ENCODE measurements around the gene TRIM38. TPM values are rescaled to one million over a fixed set of nuclear protein-coding genes. Genes with fewer than 3 reads are reported as not detected.

Gene TRIM38
- total RNA-seq, 4 donors from 2014 or later: 7.7 to 9.0 (median 8.5) TPM

GRCh38 chr6:26032340-26033084 is 69.9 kb downstream of the TRIM38 start:
- DNase-seq: no peak
- 0% methylated on average over 19 of the region's 19 CpGs for WGBS, 2 donors

GRCh38 chr6:26033085-26033940 is 70.7 kb downstream of the TRIM38 start:
- WGBS, 2 donors: 0% methylated on average over 16 to 24 of the region's 47 CpGs
- intact Hi-C loops (cut with DNase I): no loop called here
- H3K4me1 ChIP-seq: peaks cover 7 to 36% (median 10%) of the 10 kb centered on the region in 3 donors
- peak overlapping the region; percentile 44 to 70 (median 58) for H3K4me3 ChIP-seq
- peak overlapping the region; percentile 88 to 94 (median 94) for H3K27ac ChIP-seq
- H3K36me3 ChIP-seq: no peaks in the 10 kb centered on the region
- TF ChIP-seq POLR2A (IDR thresholded peaks at IDR 0.05): peak; percentile 30 to 98 (median 70)
- TF ChIP-seq CTCF (IDR thresholded peaks at IDR 0.05): no peak
- DNase-seq: no peak
- H3K27me3 ChIP-seq: no peaks in the 10 kb centered on the region
- no peaks in the 10 kb centered on the region for H3K9me3 ChIP-seq

More at GRCh38 chr6:26032340-26033084, 69.9 kb downstream of the TRIM38 start:
- H3K4me1 ChIP-seq: peaks cover 7 to 38% (median 14%) of the 10 kb centered on the region in 3 donors
- intact Hi-C loops (cut with DNase I): no loop called here
- no peaks in the 10 kb centered on the region for H3K36me3 ChIP-seq
- no peaks in the 10 kb centered on the region for H3K27me3 ChIP-seq
- H3K9me3 ChIP-seq: no peaks in the 10 kb centered on the region
- peak overlapping the region; percentile 44 to 70 (median 58) for H3K4me3 ChIP-seq
- TF ChIP-seq CTCF (IDR thresholded peaks at IDR 0.05): no peak
- no peak for TF ChIP-seq POLR2A (IDR thresholded peaks at IDR 0.05)
- H3K27ac ChIP-seq: peak overlapping the region; percentile 88 to 94 (median 94)

- peak overlapping the region; percentile 9 to 70 (median 58) for H3K4me3 ChIP-seq
- H3K27ac ChIP-seq: peak overlapping the region; percentile 88 to 94 (median 94)
- TF ChIP-seq POLR2A (IDR thresholded peaks at IDR 0.05) (no peak), CTCF (IDR thresholded peaks at IDR 0.05) (no peak)
- no peaks in the 10 kb centered on the region for H3K36me3 ChIP-seq
- WGBS, 2 donors: 9% methylated on average over 19 of the region's 19 CpGs
- peaks cover 7 to 39% (median 10%) of the 10 kb centered on the region in 3 donors for H3K4me1 ChIP-seq
- H3K9me3 ChIP-seq: no peaks in the 10 kb centered on the region
- DNase-seq: no peak
- no peaks in the 10 kb centered on the region for H3K27me3 ChIP-seq
- intact Hi-C loops (cut with DNase I): no loop called here
These were observed 71.3 kb downstream of the TRIM38 start for GRCh38 chr6:26033941-26034354.

- no peaks in the 10 kb centered on the region for H3K27me3 ChIP-seq
- no peak for TF ChIP-seq CTCF (IDR thresholded peaks at IDR 0.05)
- no peak for TF ChIP-seq POLR2A (IDR thresholded peaks at IDR 0.05)
- H3K36me3 ChIP-seq: no peaks in the 10 kb centered on the region
- H3K9me3 ChIP-seq: no peaks in the 10 kb centered on the region
- H3K4me1 ChIP-seq: peaks cover 7 to 39% (median 10%) of the 10 kb centered on the region in 3 donors
- intact Hi-C loops (cut with DNase I): no loop called here
- H3K4me3 ChIP-seq: no peak overlapping the region
- 87 to 96% methylated on average over 2 of the region's 2 CpGs for WGBS, 2 donors
- H3K27ac ChIP-seq: no peak overlapping the region
- DNase-seq: no peak
These were observed 72.3 kb downstream of the TRIM38 start for GRCh38 chr6:26034905-26035304.

Small RNAs within 50 kb of the gene (small RNA-seq; reads per million reads assigned to genes)
- gene HIST1H1PS2: 0 reads per million in 4 donors

Other genes starting within 250 kb of the TRIM38 start
- gene SLC17A4, start 208.1 kb upstream of the TRIM38 start, total RNA-seq: not detected
- gene SLC17A1, start 130.8 kb upstream of the TRIM38 start, total RNA-seq: not detected
- not detected for gene SLC17A3, start 88.6 kb upstream of the TRIM38 start, total RNA-seq
- not detected for gene SLC17A2, start 32.1 kb upstream of the TRIM38 start, total RNA-seq
- gene HFE, start 124.6 kb downstream of the TRIM38 start, total RNA-seq: 1 to 10 TPM; 2.9 to 7.3 (median 4.3) TPM

Data from esophagus squamous epithelium (tissue), 5 donors.